HG02610 (cell line): ENCODE results near the gene TMEM161B.
"Not testable (repeated sequence)": the region's sequence is repeated elsewhere in the genome, so short reads cannot be mapped to it uniquely, and the experiment has no call there.

Source experiments
- ATAC-seq: cut with Tn5 transposase; IDR thresholded peaks from one replicate; pipeline ENCODE4 v1.9.1; 2021; ENCODE audit warnings: mild to moderate bottlenecking, moderate library complexity; ENCODE audit not compliant: unreplicated experiment

The TMEM161B gene

GRCh38 chr5:88250010-88250409 lies 18.6 kb downstream of the TMEM161B start:
- ATAC-seq: no peak

- ATAC-seq: no peak
Measured at GRCh38 chr5:88248743-88249540, 19.7 kb downstream of the TMEM161B start.

GRCh38 chr5:88248094-88248493 lies 20.6 kb downstream of the TMEM161B start:
- no peak for ATAC-seq

GRCh38 chr5:88245893-88246244 lies 22.8 kb downstream of the TMEM161B start:
- no peak for ATAC-seq

- ATAC-seq: no peak
Measured at GRCh38 chr5:88245241-88245892, 23.3 kb downstream of the TMEM161B start.

GRCh38 chr5:88244686-88245085 lies 24.0 kb downstream of the TMEM161B start:
- ATAC-seq: no peak

- ATAC-seq: not testable (repeated sequence)
Measured at GRCh38 chr5:88243493-88243892, 25.2 kb downstream of the TMEM161B start.

- ATAC-seq: no peak
Measured at GRCh38 chr5:88238732-88239131, 29.9 kb downstream of the TMEM161B start.

- ATAC-seq: no peak
Measured at GRCh38 chr5:88236866-88237642, 31.6 kb downstream of the TMEM161B start.

- ATAC-seq: no peak
Measured at GRCh38 chr5:88235828-88236227, 32.8 kb downstream of the TMEM161B start.

- no peak for ATAC-seq
Measured at GRCh38 chr5:88235346-88235745, 33.3 kb downstream of the TMEM161B start.

GRCh38 chr5:88230546-88231066 lies 38.0 kb downstream of the TMEM161B start:
- ATAC-seq: no peak

GRCh38 chr5:88226881-88227450 lies 41.7 kb downstream of the TMEM161B start:
- ATAC-seq: peak; percentile 65

- peak; percentile 41 for ATAC-seq
Measured at GRCh38 chr5:88214655-88215054, 54.0 kb downstream of the TMEM161B start.

- no peak for ATAC-seq
Measured at GRCh38 chr5:88207575-88207974, 61.1 kb downstream of the TMEM161B start.

- ATAC-seq: no peak
Measured at GRCh38 chr5:88203981-88204750, 64.5 kb downstream of the TMEM161B start.

GRCh38 chr5:88195636-88196035 lies 73.0 kb downstream of the TMEM161B start:
- no peak for ATAC-seq

- no peak for ATAC-seq
Measured at GRCh38 chr5:88193896-88194295, 74.7 kb downstream of the TMEM161B start.

GRCh38 chr5:88190106-88190834 lies 78.4 kb downstream of the TMEM161B start:
- ATAC-seq: no peak

- not testable (repeated sequence) for ATAC-seq
Measured at GRCh38 chr5:88189484-88189883, 79.2 kb downstream of the TMEM161B start.
